OCI-LY3 (cell line): Measurements from ENCODE around the gene CDH23.

ENCODE experiments used
- EZH2phosphoT487 ChIP-seq: fragments of 200-600 bp; shearing (Covaris generic); IDR thresholded peaks from 2 replicates; pipeline ENCODE4 v1.6.1; 2018; ENCODE audit warnings: antibody characterized with exemption, mixed run types, low read depth
- TF ChIP-seq, protein P1 (sequence below): fragments of 200-600, 300-600 bp; sonication (generic); IDR thresholded peaks from 2 replicates; pipeline ENCODE4 v1.5.1; 2014; ENCODE audit warnings: antibody characterized with exemption, low read length, low read depth

DNA sequence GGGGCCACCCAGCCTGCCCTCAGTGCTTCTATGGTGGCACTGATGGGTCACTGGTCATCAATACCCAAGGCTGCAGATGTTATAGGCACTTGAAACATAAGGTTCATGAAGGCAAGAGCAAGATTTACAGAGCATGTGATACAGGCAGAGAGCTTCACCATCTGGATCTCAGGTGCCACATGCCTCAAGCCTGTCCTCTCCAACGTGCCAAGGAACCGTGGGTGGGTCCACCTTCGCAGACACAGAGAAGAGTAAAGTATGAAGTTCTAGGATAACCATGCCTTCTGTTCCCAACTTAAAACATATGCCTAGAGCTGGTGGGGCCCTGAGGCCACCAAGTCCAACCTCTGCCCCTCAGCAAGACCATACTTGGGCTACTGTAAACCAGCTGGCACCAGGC, 26.7 kb upstream of the CDH23 start:
- TF ChIP-seq, protein P1, sequence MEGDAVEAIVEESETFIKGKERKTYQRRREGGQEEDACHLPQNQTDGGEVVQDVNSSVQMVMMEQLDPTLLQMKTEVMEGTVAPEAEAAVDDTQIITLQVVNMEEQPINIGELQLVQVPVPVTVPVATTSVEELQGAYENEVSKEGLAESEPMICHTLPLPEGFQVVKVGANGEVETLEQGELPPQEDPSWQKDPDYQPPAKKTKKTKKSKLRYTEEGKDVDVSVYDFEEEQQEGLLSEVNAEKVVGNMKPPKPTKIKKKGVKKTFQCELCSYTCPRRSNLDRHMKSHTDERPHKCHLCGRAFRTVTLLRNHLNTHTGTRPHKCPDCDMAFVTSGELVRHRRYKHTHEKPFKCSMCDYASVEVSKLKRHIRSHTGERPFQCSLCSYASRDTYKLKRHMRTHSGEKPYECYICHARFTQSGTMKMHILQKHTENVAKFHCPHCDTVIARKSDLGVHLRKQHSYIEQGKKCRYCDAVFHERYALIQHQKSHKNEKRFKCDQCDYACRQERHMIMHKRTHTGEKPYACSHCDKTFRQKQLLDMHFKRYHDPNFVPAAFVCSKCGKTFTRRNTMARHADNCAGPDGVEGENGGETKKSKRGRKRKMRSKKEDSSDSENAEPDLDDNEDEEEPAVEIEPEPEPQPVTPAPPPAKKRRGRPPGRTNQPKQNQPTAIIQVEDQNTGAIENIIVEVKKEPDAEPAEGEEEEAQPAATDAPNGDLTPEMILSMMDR: no peak
- TF ChIP-seq EZH2phosphoT487: no peak
